GM23338 (cell line): ENCODE measurements around the gene STPG1. TPM values are rescaled to one million over a fixed set of nuclear protein-coding genes. Genes with fewer than 3 reads are reported as not detected.

ENCODE experiments used
- ATAC-seq: fragments of 200-7000 bp; cut with Tn5 transposase; 3 replicates; pipeline ENCODE4 v1.9.1; 2020
- DNase-seq: peaks from one replicate; pipeline ENCODE4 v3.0.0-alpha.2; 2015; ENCODE audit warnings: low spot score
- H2AFZ ChIP-seq: fragments of 200-600 bp; sonication (generic); 2 replicates; pipeline ENCODE4 v1.8.0; 2016; ENCODE audit warnings: antibody characterized with exemption, mild to moderate bottlenecking, moderate library complexity
- H3F3A ChIP-seq: fragments of 200-600 bp; sonication (generic); replicated peaks from 2 replicates; pipeline ENCODE4 v1.8.0; 2017; ENCODE audit warnings: antibody characterized with exemption, mixed run types, low read depth
- H3K27ac ChIP-seq: fragments of 200-600 bp; sonication (generic); 2 replicates; pipeline ENCODE4 v1.6.1; 2016; ENCODE audit warnings: low read depth
- H3K27me3 ChIP-seq: fragments of 200-600 bp; sonication (generic); 2 replicates; pipeline ENCODE4 v1.8.0; 2016; ENCODE audit warnings: mild to moderate bottlenecking, mixed run types, moderate library complexity; ENCODE audit not compliant: insufficient read depth
- H3K36me3 ChIP-seq: fragments of 200-600 bp; sonication (generic); 2 replicates; pipeline ENCODE4 v1.8.0; 2016; ENCODE audit warnings: mild to moderate bottlenecking; ENCODE audit not compliant: insufficient read depth
- H3K4me1 ChIP-seq: fragments of 200-600 bp; sonication (generic); 2 replicates; pipeline ENCODE4 v1.8.0; 2016; ENCODE audit warnings: mild to moderate bottlenecking, moderate library complexity; ENCODE audit not compliant: insufficient read depth
- H3K4me2 ChIP-seq: fragments of 200-600 bp; sonication (generic); 2 replicates; pipeline ENCODE4 v1.7.1; 2017; ENCODE audit warnings: mixed run types
- H3K4me3 ChIP-seq: fragments of 200-600 bp; sonication (generic); 2 replicates; pipeline ENCODE4 v1.6.1; 2016; ENCODE audit warnings: mixed run types
- H3K79me2 ChIP-seq: fragments of 200-600 bp; sonication (generic); replicated peaks from 2 replicates; pipeline ENCODE4 v1.8.0; 2017; ENCODE audit warnings: mild to moderate bottlenecking; ENCODE audit not compliant: insufficient read depth
- H3K9me2 ChIP-seq: fragments of 200-600 bp; sonication (generic); 2 replicates; pipeline ENCODE4 v1.8.0; 2017; ENCODE audit not compliant: insufficient read depth
- H4K20me1 ChIP-seq: fragments of 200-600 bp; sonication (generic); replicated peaks from 2 replicates; pipeline ENCODE4 v1.8.0; 2017; ENCODE audit warnings: mild to moderate bottlenecking; ENCODE audit not compliant: insufficient read depth
- H3K27ac Mint-ChIP-seq: 2 replicates; pipeline ENCODE4 v1.8.0; 2020; ENCODE audit warnings: inconsistent platforms, mild to moderate bottlenecking, moderate library complexity, mixed read lengths
- H3K27me3 Mint-ChIP-seq: 3 replicates; pipeline ENCODE4 v1.8.0; 2022; ENCODE audit warnings: low read depth, mild to moderate bottlenecking, moderate library complexity, mixed read lengths, inconsistent platforms; ENCODE audit not compliant: insufficient read depth, poor library complexity
- H3K36me3 Mint-ChIP-seq: 3 replicates; pipeline ENCODE4 v1.8.0; 2021; ENCODE audit warnings: low read depth, mild to moderate bottlenecking, inconsistent platforms, moderate library complexity, mixed read lengths
- H3K4me1 Mint-ChIP-seq: 3 replicates; pipeline ENCODE4 v1.8.0; 2020; ENCODE audit warnings: mild to moderate bottlenecking, inconsistent platforms, mixed read lengths
- H3K4me3 Mint-ChIP-seq: 3 replicates; pipeline ENCODE4 v1.8.0; 2021; ENCODE audit warnings: moderate library complexity, mild to moderate bottlenecking, inconsistent platforms, mixed read lengths
- H3K9me3 Mint-ChIP-seq: 3 replicates; pipeline ENCODE4 v1.8.0; 2020; ENCODE audit warnings: moderate library complexity, mild to moderate bottlenecking, inconsistent platforms, mixed read lengths
- CREB1 ChIP-seq: fragments of 250-450 bp; sonication (Bioruptor Pico); IDR thresholded peaks from 2 replicates; pipeline ENCODE4 v1.5.0; 2020; ENCODE audit warnings: low read depth, mild to moderate bottlenecking, moderate library complexity
- CTCF ChIP-seq, 2 experiments: fragments of 200-600 bp in 1 of 2; sonication (generic) in 1 of 2; conservative IDR thresholded peaks; 2 replicates each; pipeline versions ENCODE4 v1.5.1 to v1.6.1; 2016 to 2017; ENCODE audit warnings: antibody characterized with exemption in 2 of 2, low read depth in 2 of 2, mild to moderate bottlenecking in 2 of 2, moderate library complexity in 1 of 2
- ETS1 ChIP-seq: IDR thresholded peaks from 2 replicates; pipeline ENCODE4 v1.6.1; 2016; ENCODE audit warnings: antibody characterized with exemption
- EZH2 ChIP-seq: fragments of 200-600 bp; sonication (generic); IDR thresholded peaks from one replicate; pipeline ENCODE4 v1.8.0; 2017; ENCODE audit warnings: antibody characterized with exemption, mild to moderate bottlenecking, low read depth; ENCODE audit not compliant: unreplicated experiment
- EZH2phosphoT487 ChIP-seq: fragments of 200-600 bp; sonication (generic); IDR thresholded peaks from one replicate; pipeline ENCODE4 v1.8.1; 2018; ENCODE audit warnings: antibody characterized with exemption; ENCODE audit not compliant: unreplicated experiment
- JUNB ChIP-seq: IDR thresholded peaks from one replicate; pipeline ENCODE4 v1.6.1; 2016; ENCODE audit warnings: antibody characterized with exemption; ENCODE audit not compliant: unreplicated experiment
- NANOG ChIP-seq: IDR thresholded peaks from 2 replicates; pipeline ENCODE4 v1.6.1; 2016; ENCODE audit warnings: antibody characterized with exemption, borderline replicate concordance
- REST ChIP-seq: IDR thresholded peaks from one replicate; pipeline ENCODE4 v1.6.1; 2018; ENCODE audit warnings: antibody characterized with exemption; ENCODE audit not compliant: unreplicated experiment
- STAT1 ChIP-seq: IDR thresholded peaks from one replicate; pipeline ENCODE4 v1.6.1; 2016; ENCODE audit warnings: antibody characterized with exemption; ENCODE audit not compliant: unreplicated experiment
- ZNF114 ChIP-seq: fragments of 250-450 bp; sonication (Bioruptor Pico); IDR thresholded peaks from 2 replicates; pipeline ENCODE4 v1.5.0; 2020; ENCODE audit warnings: mild to moderate bottlenecking, moderate library complexity
- ZNF331 ChIP-seq: fragments of 250-450 bp; sonication (Bioruptor Pico); IDR thresholded peaks from 2 replicates; pipeline ENCODE4 v1.5.0; 2020; ENCODE audit warnings: low read depth, mild to moderate bottlenecking, moderate library complexity
- polyA plus RNA-seq: library from polyadenylated mRNA; unstranded; fragments of >200 nt; fragmentation: Nextera tagmentation; extraction: Ambion mirVana; gene quantifications from 2 replicates; pipeline ENCODE4 v1.2.1, GENCODE V29; 2016
- total RNA-seq: library from RNA; depleted of rRNA; stranded (reverse); fragments of >200 nt; shearing (Covaris generic); gene quantifications from 2 replicates; pipeline ENCODE4 v1.2.3, GENCODE V29; 2014

STPG1 gene
- total and polyA plus RNA-seq, 2 experiments from 2014 or later: 8.2 to 11.4 TPM

- TF ChIP-seq ETS1: no peak
- no peak for TF ChIP-seq CREB1 (CRISPR knock-in tag)
Measured at GRCh38 chr1:24380508-24380907, 33.1 kb downstream of the STPG1 start (continued).

GRCh38 chr1:24379733-24380315 lies 33.8 kb downstream of the STPG1 start:
- Mint-ChIP-seq H3K27ac (no peak overlapping the region), H3K4me1 (peaks cover 15% of the 10 kb centered on the region), H3K36me3 (no peaks in the 10 kb centered on the region; the same call in 2 of the 3 replicates), H3K4me3 (no peak overlapping the region), H3K27me3 (no peaks in the 10 kb centered on the region), H3K9me3 (no peaks in the 10 kb centered on the region)
- TF ChIP-seq STAT1: no peak
- TF ChIP-seq ETS1: no peak
- no peak for TF ChIP-seq EZH2
- TF ChIP-seq ZNF331 (CRISPR knock-in tag): no peak
- TF ChIP-seq CREB1 (CRISPR knock-in tag): no peak
- no peak for TF ChIP-seq ZNF114 (CRISPR knock-in tag)
- no peak for TF ChIP-seq CTCF (conservative IDR thresholded peaks at IDR 0.05; ENCODE audit: low read depth in 2 of 2)
- no peak for TF ChIP-seq EZH2phosphoT487
- no peak for TF ChIP-seq REST
- no peak for TF ChIP-seq NANOG
- TF ChIP-seq JUNB: no peak
- no peak for ATAC-seq
- Histone ChIP-seq H3F3A (no peaks in the 10 kb centered on the region), H3K27ac (no peak overlapping the region), H3K4me3 (no peak overlapping the region), H2AFZ (no peak overlapping the region), H3K79me2 (no peaks in the 10 kb centered on the region), H3K27me3 (no peaks in the 10 kb centered on the region), H3K9me2 (no peaks in the 10 kb centered on the region), H3K36me3 (no peaks in the 10 kb centered on the region), H3K4me1 (no peaks in the 10 kb centered on the region), H3K4me2 (no peak overlapping the region), H4K20me1 (no peaks in the 10 kb centered on the region)
- DNase-seq: no peak
